Activated CD8-positive, alpha-beta T cell treated with anti-CD3 and anti-CD28 coated beads for 36 hours (primary cell): ENCODE data around the gene SMG6. TPM values are rescaled to one million over a fixed set of nuclear protein-coding genes. Genes with fewer than 3 reads are reported as not detected.
A peak's percentile ranks its signal among the peaks of the same experiment; 100 is the strongest.

Experiments
- ATAC-seq: fragments of 200-7000 bp; cut with Tn5 transposase; one replicate; pipeline ENCODE4 v1.10.0; 2021; ENCODE audit warnings: mild to moderate bottlenecking, moderate library complexity
- CTCF ChIA-PET: fragments of 350-600 bp; sonication (Branson Sonifier 250); formaldehyde crosslinking; loops from one replicate; lab custom pipeline; 2021; ENCODE audit warnings: antibody characterized with exemption; lab: Charles Lee
- POLR2A ChIA-PET: fragments of 350-600 bp; sonication (Branson Sonifier 250); formaldehyde crosslinking; loops from one replicate; lab custom pipeline; 2021; ENCODE audit warnings: antibody characterized with exemption; lab: Charles Lee
- DNase-seq: peaks from one replicate; pipeline ENCODE4 v3.0.0-alpha.2; 2020
- H3K27ac Mint-ChIP-seq: one replicate; pipeline ENCODE4 v1.8.0; 2021; ENCODE audit warnings: mild to moderate bottlenecking, mixed read lengths
- H3K27me3 Mint-ChIP-seq: one replicate; pipeline ENCODE4 v1.8.0; 2021; ENCODE audit warnings: mixed read lengths
- H3K36me3 Mint-ChIP-seq: one replicate; pipeline ENCODE4 v1.8.0; 2021; ENCODE audit warnings: low read depth, mixed read lengths
- H3K4me1 Mint-ChIP-seq: one replicate; pipeline ENCODE4 v1.8.0; 2021; ENCODE audit warnings: low read depth, mixed read lengths
- H3K4me3 Mint-ChIP-seq: one replicate; pipeline ENCODE4 v1.8.0; 2021; ENCODE audit warnings: mild to moderate bottlenecking, moderate library complexity, mixed read lengths
- H3K9me3 Mint-ChIP-seq: one replicate; pipeline ENCODE4 v1.8.0; 2021; ENCODE audit warnings: mixed read lengths
- CTCF ChIP-seq: fragments of 200-600 bp; IDR thresholded peaks from one replicate; pipeline ENCODE4 v1.8.0; 2022; ENCODE audit warnings: antibody characterized with exemption, mild to moderate bottlenecking
- intact Hi-C: fragments of 100-400 bp; cut with micrococcal nuclease; formaldehyde crosslinking; loops from one replicate; pipeline ENCODE4 v1.10.0; 2022
- total RNA-seq, 2 experiments: library from RNA; stranded (reverse); gene quantifications; one replicate each; pipeline ENCODE4 v1.2.3, GENCODE V29; 2021

Gene SMG6
- total RNA-seq, 2 experiments from 2014 or later: 39.6 to 40.4 TPM

- POLR2A ChIA-PET: interaction anchor here (0.5 to 1.4 kb wide), 2 partner anchors 31 to 74 kb away, joined by 3 read pairs; no protein-coding TSS in a partner anchor
Observed at GRCh38 chr17:2222901-2223616, 80.5 kb downstream of the SMG6 start.

GRCh38 chr17:2222301-2222700 is 81.3 kb downstream of the SMG6 start:
- Mint-ChIP-seq H3K4me1 (peaks cover 45% of the 10 kb centered on the region), H3K36me3 (peaks cover 13% of the 10 kb centered on the region), H3K27me3 (no peaks in the 10 kb centered on the region), H3K4me3 (no peak overlapping the region), H3K27ac (peak overlapping the region; percentile 80), H3K9me3 (no peaks in the 10 kb centered on the region)
- no peak for DNase-seq
- POLR2A ChIA-PET: interaction anchor here (0.5 to 1.4 kb wide), 2 partner anchors 32 to 73 kb away, joined by 3 read pairs; no protein-coding TSS in a partner anchor
- TF ChIP-seq CTCF: no peak
- CTCF ChIA-PET: interaction anchor here (2.5 to 7.7 kb wide), 3 partner anchors 23 to 168 kb away, joined by 6 to 60 read pairs (median 23); partner anchors contain the start of gene HIC1
- intact Hi-C loops: no loop called here
- no peak for ATAC-seq

More at GRCh38 chr17:2222901-2223616, 80.5 kb downstream of the SMG6 start:
- ATAC-seq (peak; percentile 86), DNase-seq (peak; percentile 74)
- intact Hi-C loops: no loop called here
- Mint-ChIP-seq H3K27ac (peak overlapping the region; percentile 80), H3K9me3 (no peaks in the 10 kb centered on the region), H3K27me3 (no peaks in the 10 kb centered on the region), H3K4me3 (peak overlapping the region; percentile 58), H3K4me1 (peaks cover 43% of the 10 kb centered on the region), H3K36me3 (peaks cover 17% of the 10 kb centered on the region)
- CTCF ChIA-PET: interaction anchor here (1.0 to 7.7 kb wide), 8 partner anchors 9 to 169 kb away, joined by 3 to 60 read pairs (median 5); partner anchors contain the start of gene HIC1
- TF ChIP-seq CTCF: no peak

GRCh38 chr17:2218426-2218825 is 85.2 kb downstream of the SMG6 start:
- no peak for ATAC-seq
- no peaks in the 10 kb centered on the region for H3K9me3 Mint-ChIP-seq
- TF ChIP-seq CTCF: no peak
- ChIA-PET CTCF (interaction anchor here (1.2 to 7.7 kb wide), 3 partner anchors 23 to 163 kb away, joined by 3 to 60 read pairs (median 15); partner anchors contain the start of gene HIC1), POLR2A (no interaction called here)
- no peak for DNase-seq
- intact Hi-C loops: no loop called here
- H3K27me3 Mint-ChIP-seq: no peaks in the 10 kb centered on the region
- no peak overlapping the region for H3K27ac Mint-ChIP-seq
- peaks cover 62% of the 10 kb centered on the region for H3K4me1 Mint-ChIP-seq
- H3K4me3 Mint-ChIP-seq: no peak overlapping the region
- peaks cover 14% of the 10 kb centered on the region for H3K36me3 Mint-ChIP-seq

GRCh38 chr17:2215616-2216364 is 87.8 kb downstream of the SMG6 start:
- Mint-ChIP-seq H3K36me3 (peaks cover 11% of the 10 kb centered on the region), H3K4me3 (peak overlapping the region; percentile 74), H3K4me1 (peaks cover 56% of the 10 kb centered on the region), H3K27ac (peak overlapping the region; percentile 95), H3K9me3 (no peaks in the 10 kb centered on the region), H3K27me3 (no peaks in the 10 kb centered on the region)
- DNase-seq: peak; percentile 87
- peak; percentile 97 for ATAC-seq
- ChIA-PET POLR2A (interaction anchor here (0.7 to 1.9 kb wide), 4 partner anchors 11 to 184 kb away, joined by 3 to 5 read pairs (median 4); no protein-coding TSS in a partner anchor), CTCF (interaction anchor here (1.2 to 5.0 kb wide), 3 partner anchors 20 to 159 kb away, joined by 3 to 35 read pairs (median 4); no protein-coding TSS in a partner anchor)
- no peak for TF ChIP-seq CTCF
- intact Hi-C loops: no loop called here
